ENCODE data around the gene CCDC170.
"Not testable (repeated sequence)": the region's sequence is repeated elsewhere in the genome, so short reads cannot be mapped to it uniquely, and the experiment has no call there.

CCDC170 gene

DNA sequence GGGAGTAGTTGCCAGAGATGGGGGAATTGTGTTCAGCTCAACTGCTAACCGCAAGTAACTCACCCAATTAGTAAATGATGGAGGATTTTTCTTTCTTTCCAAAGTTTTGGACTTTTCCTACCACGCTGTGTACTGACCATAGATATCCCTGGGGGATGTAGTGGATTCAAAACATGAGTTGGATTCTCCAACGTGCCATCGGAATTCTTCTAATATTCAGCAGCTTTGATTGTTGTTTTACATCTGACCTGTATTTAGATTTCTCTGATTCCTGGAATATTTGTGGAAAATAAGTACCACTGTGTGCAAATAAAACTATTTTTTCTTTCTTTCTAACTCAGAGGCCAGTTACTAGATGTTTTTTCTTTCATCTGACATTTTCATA, 1.1 kb downstream of the CCDC170 start:
- DNase-seq: no peak

DNA sequence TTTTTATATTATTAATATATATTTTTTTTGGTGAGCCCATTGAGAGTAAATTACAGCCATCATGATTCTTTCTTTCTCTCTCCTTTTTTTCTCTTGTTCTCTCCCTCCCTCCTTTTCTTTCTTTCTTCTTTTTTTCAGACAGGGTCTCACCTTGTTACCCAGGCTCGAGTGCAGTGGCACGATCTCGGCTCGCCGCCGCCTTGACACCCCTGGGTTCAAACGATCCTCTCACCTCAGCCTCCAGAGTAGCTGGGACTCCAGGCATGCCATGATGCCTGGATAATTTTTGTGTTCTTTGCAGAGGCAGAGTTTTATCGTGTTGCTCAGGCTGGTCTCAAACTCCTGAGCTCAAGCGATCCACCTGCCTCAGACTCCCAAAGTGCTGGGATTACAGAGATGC, 1.6 kb downstream of the CCDC170 start:
- no peak for DNase-seq

DNA sequence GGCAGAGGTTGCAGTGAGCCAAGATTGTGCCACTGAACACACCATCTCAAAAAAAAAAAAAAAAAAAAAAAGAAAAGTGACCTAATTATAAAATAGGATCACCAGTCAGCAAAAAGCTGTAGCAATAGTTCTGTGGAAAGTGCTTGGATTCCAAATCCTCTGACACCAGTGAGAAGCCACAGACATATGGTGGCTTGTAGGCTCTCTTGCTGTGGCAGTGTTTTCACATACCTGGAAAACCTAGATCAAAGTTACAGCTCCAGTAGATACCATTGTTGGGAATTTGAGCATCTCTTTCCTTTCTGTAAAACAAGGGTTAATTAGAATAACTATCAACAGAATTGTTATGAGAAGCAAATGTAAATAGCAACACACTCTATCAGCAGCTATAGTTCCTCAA, 4.1 kb downstream of the CCDC170 start:
- DNase-seq: no peak

DNA sequence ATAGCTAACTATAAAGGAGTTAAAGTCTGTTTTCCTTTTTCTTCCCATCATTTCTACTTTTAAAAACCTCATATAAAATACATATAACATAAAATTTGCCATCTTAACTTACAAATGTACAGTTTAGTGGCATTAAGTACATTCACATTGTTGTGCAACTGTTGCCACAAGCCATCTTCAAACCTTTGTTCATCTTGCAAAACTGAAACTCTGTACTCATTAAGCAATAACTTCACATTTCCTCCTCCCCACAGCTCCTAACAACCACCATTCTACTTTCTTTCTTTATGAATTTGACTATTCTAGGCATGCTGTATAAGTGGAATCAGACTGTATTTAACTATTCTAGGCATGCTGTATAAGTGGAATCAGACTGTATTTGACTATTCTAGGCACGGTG, 4.5 kb downstream of the CCDC170 start:
- no peak for DNase-seq

DNA sequence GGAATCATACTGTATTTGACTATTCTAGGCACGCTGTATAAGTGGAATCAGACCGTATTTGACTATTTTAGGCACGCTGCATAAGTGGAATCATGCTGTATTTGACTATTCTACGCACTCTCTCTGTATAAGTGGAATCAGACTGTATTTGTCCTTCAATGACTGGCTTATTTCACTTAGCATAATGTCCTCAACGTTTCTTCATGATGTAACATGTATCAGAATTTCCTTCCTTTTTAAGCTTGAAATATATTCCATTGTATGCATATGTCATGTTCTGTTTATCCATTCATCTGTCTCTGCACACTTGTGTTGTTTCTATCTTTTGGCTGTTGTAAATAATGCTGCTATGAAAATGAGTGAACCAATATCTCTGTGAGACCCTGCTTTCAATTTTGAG, 5.7 kb downstream of the CCDC170 start:
- no peak for DNase-seq

DNA sequence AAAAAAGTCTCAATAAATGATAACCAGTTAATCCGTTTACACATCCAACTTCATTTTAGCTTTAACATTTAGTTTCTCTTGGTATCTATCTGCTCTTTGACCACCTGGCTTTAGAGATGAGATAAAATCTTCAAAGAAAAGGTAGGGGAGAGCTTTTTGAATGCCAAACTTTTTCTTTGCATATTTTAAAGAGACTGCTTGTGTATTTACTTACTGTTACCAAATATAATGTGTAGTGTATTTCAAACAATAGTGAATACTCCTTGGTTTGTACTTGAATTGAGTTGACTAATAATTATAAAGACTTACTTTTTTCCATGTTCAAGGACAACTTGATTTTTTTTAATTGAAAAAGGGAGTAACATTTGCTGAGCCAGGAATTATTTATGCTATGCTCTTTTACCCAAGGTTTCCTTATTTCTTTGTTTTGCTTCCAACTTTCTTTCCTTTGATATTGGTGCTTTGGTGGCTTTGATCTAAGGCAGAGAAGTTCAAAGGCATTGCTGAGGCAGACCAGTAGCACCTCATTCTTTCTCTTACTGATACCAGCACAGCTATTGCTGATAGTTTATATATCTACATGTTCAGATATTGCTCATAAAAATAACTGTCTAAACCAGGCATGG, 7.8 kb downstream of the CCDC170 start:
- no peak for DNase-seq

DNA sequence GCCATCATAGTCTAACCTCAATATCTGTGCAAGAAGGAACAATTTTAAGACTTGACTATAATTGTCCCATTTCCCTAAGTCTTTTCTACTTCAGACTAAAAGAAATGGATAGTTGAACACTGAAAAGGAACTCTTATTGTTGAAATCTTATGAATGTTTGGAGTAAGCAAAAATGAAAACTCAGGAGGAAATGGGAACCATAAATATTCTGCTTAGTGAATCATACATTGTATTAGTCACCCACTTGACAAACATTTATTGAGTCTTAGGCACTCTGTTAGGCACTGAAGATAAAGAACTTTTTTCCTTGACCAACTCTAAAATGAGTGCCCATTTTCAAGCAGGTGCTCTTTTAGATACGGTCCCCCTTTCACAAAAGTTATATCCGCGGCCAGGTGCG, 8.7 kb downstream of the CCDC170 start:
- DNase-seq: no peak

DNA sequence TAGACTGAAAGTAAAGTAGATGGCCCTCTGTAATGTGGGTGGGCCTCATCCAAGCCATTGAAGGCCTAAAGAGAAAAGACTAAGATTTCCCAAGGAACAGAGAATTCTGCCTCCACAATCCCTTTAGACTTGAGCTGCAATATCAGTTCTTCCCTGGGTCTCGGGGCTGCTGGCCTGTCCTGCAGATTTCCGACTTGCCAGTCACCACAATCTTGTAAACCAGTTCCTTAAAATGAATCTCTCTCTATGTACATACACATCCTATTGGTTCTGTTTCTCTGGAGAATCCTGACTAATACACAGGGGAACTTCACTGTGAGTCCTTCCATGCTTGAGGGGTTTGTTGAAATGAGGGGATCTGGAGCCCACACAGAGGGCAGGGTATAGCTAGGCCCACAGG, 12.9 kb downstream of the CCDC170 start:
- DNase-seq: no peak

DNA sequence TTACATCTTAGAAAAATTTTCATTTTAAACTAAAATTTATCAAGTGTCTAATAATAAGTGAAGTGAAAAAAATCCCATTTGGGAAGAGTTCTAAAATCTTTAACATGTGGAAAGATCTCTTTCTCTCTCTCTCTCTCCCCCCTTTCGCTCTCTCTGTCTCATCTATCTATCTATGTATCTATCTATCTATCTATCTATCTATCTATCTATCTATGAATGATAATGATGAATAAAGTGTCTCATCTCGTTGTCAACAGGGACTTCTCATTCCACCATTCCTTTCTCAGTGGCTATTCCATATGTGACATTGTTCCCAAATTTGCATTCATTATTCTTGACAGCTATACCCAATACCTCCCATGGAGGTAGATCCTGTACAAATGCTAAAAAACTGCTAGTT, 15.2 kb downstream of the CCDC170 start:
- no peak for DNase-seq

DNA sequence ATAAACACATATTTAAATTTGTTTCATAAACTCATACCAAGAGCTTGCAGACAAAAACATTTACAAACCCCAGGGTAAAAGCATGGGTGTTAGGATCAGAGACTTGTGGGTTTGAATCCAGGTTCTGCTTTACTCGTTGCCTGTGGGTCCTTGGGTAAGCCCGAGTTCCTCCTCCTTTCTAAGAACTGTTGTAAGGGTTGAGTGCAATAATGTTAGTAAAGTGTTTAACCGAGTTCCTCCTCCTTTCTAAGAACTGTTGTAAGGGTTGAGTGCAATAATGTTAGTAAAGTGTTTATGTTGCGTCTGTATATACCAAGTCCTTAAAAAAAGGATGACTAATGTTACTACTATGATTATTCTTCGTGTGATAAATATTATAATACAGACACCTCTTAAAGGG, 18.7 kb downstream of the CCDC170 start:
- DNase-seq: no peak

DNA sequence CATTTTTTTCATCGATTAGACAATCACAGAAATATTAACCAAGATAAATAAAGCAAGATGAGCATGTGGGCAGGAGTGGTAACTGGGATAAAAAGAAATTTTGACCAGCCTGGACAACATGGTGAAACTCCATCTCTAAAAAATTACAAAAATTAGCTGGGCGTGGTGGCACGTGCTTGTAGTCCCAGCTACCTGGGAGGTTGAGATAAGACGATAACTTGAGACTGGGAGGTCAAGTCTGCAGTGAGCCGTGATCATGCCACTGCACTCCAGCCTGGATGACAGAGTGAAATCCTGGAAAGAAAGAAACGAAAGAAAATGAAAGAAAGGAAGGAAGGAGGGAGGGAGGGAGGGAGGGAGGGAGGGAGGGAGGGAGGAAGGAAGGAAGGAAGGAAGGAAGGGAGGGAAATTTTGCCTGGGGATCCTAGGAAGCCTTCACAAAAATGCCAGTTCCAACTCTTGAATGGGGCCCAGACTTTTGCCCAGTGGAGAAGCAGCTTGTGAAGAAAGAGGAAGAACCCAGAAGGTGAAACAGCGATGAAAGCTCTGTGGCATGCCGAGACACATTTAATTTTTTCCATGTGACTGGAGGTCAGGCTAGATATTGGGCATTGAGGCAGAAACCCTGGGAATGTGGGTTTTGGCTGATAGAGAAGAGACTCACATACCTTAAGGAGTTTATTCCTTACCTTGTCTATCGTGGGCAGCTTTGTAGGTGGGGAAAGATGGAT, 20.3 kb downstream of the CCDC170 start:
- DNase-seq: no peak

DNA sequence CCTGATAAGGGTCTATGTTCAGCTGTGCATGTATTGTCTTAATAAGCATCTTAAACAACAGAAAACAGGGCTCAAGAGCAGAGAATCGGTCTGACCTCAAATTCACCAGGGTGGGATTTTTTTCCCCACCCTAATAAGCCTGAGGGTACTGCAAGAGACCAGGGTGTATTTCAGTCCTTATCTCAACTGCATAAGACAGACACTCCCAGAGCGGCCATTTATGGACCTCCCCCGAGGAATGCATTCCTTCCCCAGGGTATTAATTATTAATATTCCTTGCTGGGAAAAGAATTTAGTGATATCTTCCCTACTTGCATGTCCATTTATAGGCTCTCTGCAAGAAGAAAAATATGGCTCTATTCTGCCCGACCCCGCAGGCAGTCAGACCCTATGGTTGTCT, 25.2 kb downstream of the CCDC170 start:
- DNase-seq: not testable (repeated sequence)

DNA sequence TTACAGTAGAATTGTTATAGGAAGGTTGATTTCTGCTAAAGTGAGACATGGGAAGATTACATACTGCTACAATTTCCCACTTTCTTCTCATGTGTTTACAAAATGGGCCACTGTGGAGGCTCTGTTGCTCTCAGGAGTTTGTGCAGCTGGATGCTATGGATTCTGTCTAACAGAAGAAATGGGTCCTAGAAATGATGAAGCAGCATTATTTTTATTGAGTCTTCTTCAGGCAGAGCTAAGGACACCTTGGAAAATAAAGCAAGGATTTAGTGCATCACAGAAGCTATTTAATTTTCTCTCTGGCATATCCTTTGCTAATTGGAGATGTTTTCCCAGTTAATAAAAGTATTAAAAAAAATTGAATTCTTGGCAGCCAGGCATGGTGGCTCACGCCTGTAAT, 29.2 kb downstream of the CCDC170 start:
- DNase-seq: no peak

DNA sequence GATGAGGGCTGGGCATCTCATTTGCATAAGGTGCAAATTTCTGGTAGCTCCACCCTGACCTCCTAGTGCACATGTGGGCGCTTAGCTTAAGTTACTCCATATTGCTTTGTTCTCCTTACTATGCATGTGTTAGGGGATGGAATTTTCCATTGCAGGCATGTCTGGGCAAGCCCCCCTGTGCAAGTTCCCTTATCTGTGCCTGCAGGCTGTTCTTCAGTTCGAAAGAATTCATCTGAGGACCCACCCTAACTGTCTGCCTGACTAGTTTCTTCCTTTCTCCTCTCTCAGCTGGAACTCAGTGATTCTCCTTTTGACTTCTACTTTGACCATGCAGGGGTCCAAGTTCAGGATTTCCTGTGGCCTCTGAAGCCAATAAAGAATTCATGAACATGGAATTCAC, 30.2 kb downstream of the CCDC170 start:
- DNase-seq: no peak

DNA sequence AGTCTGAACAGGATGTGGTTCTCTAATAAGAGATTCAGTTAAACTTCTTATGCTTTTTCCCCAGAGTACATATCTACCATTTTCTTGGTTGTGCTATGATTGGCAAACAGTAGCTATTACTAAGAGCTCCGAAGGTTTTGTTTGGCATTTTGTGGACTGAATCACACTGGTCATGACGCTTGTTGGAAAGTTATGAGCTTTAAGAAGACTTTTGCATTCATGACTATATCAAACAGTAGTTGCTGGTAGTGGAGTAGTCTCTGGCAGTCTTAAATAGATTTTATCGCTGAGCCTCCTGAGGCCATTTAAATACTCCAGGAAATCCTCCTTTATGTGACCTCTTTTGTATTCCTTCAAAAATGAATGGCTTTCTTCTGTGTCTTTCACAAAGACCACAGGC, 40.8 kb downstream of the CCDC170 start:
- DNase-seq: no peak

DNA sequence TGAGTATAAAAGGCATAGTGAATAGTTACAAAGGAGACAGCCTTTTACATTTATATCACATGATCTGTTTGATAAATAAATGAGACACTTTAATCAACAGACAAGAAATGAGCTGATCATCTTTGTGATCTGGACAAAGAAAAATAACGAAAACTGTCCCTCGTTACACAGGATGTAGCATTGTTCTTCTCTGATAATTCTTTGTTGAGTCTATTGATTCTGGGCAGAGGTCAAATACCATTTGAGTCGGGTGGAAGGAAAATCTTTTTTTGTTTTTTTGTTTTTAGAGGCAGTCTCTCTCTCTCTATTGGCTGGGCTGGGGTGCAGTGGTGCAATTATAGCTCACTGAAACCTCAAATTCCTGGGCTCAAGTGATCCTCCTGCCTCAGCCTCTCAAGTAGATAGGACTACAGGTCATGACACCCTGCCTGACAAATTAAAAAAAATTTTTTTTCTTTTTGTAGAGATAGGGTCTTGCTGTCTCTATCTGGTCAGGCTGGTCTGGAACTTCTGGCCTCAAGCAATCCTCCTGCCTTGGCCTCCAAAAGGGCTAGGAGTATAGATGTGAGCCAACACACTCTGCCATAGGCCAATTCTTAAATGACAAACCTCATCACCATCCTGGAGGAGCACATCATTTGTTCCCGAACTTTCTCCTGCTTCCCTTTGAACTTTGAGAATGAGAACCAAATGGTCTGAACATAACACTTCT, 41.8 kb downstream of the CCDC170 start:
- no peak for DNase-seq

DNA sequence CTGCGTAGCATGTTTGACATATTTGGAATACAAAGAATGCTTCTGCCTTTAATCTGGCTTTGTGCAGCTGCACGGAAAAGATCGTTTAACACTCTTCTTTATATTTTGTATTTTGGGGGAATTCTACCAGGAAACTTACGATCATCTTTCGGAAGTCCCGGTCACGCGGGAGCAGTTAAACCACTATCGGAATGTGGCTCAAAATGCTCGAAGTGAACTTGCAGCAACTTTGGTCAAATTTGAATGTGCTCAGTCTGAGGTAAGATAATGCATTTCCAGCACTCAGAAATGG, 42.3 kb downstream of the CCDC170 start:
- DNase-seq: no peak

DNA sequence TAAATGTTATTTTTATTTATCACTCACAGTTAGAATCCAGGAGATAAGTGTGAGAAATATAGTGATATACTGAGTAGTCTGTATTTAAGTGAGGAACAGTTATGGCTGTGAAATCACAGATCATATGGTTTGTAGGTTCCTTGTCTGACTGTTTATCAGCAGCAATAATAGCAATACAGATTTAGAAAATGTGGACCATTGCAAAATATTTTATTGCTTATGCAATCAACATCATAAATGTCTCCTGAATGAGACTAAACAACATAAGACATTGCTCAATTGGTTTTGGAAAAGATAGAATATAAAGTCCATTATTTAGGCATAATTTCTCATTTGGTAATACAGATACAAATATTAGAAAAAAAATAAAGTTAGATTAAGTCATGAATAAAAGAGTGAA, 43.7 kb downstream of the CCDC170 start:
- no peak for DNase-seq

DNA sequence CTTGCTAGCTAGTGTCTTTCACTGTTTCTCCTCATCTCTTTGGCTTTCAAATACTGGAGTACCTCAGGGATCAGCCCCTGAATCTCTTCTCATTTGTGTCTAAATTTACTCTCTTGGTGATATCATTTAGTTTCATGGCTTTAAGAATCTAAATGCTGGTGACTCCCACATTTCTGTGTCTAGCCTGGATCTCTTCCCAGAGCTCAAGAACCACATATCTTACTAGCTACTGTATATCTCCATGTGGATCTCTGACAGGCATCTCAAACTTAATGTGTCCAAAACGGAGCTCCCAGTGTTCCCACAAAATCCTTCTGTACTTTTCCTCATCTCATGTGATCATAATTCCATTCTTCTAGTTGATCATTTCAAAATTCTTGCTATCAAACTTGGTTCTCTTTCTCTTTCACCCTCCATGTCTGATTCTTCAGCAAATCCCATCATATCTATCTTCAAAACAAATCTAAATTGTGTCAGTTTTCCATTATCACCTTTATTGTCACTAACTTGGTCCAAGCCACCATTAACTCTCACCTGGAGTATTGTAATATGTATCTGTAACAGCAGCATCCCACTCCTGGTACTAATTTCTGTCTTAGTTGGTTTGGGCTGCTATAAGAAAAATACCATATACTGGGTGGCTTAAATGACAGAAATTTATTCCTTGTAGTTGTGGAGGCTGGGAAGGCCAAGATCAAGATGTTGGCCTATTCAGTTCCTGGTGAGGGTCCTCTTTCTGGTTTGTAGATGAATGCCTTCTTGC, 45.9 kb downstream of the CCDC170 start:
- no peak for DNase-seq

DNA sequence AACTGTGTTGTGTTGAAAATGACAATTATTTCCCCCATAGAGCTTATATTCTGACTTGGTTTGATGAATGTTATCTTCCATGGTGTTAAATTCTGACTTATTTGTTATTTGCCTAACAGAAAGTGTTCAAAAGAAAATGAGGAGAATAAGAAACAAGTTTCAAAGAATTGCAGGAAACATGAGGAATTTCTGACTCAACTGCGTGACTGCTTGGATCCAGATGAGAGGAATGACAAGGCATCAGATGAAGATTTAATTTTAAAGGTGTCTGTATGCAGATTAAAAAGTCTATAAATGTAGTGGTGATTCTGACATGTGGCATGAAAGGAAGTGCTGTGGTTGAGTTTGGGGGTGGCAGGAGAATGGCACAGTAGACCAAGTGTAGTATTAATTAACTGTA, 50.6 kb downstream of the CCDC170 start:
- no peak for DNase-seq

DNA sequence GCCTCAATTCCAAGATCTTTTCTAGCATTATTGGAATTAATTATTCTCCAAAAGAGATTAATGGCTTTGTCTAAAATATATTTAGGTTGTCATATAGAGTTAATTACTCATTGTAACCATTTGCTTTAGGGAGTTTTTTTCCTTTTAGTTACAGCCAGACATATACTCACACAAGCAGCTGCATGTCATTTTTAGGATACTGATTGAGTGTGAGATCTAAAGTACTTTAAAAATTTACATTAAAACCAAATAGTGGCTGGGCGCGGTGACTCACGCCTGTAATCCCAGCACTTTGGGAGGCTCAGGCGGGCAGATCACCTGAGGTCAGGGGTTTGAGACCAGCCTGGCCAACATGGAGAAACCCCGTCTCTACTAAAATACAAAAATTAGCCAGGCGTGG, 51.1 kb downstream of the CCDC170 start:
- DNase-seq: not testable (repeated sequence)

DNA sequence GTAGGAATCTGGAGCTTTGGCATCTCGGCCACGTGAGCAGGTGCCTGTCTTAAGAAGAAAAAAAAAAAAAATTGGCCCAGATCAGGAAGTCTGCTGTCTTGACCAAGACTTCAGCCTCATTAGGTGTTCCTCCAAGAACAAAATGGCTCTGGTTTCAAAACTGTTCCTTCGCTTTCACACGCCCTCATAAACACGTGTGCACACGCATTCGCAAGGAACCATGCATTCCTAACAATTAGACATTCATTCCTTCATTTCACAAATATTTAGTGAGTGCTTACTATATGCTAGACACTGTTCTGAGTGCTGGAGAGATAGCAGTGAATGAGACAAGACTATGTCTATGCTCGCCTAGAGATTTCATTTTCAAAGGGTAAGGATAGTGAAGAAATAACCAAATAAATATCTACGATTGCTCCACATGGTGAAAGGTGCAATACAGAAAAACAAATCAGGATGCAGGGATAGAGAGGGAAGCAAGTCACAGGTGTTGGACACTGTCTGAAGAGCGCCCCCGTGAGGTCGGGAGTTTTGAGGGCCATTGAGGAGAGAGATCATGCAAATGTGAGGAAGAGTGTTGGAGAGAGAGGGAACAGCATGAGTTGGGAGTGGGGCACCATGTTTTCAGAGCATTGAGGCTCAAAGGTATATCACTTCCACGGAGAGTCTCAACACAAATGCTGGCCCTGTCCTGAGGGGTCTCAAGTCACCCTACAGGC, 53.3 kb downstream of the CCDC170 start:
- no peak for DNase-seq

DNA sequence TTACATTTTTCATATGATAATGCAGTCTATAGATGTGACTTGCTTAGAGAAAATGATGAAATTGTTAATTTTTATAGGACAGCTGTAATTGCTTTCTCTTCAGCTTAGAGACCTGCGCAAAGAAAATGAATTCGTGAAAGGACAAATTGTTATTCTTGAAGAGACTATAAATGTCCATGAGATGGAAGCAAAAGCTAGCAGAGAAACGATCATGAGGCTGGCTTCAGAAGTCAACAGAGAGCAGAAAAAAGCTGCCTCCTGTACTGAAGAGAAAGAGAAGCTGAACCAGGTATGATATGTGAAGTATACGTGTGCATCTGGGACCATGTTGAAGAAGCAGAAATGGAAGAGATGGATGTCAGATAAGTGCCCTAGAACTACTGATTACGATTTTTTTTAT, 54.4 kb downstream of the CCDC170 start:
- DNase-seq: no peak

All from activated naive CD4-positive, alpha-beta T cell treated with Interleukin-2 at 50 U/mL for 16 hours (primary cell).